ENCODE results near the gene CCDC146. TPM values are rescaled to one million over a fixed set of nuclear protein-coding genes. Genes with fewer than 3 reads are reported as not detected.

The CCDC146 gene
- total and polyA plus RNA-seq, 2 of the 8 experiments (the other 6 are each of a cell fraction or from before 2014, with no cell fraction given), result 0.88 to 2.4 TPM

DNA sequence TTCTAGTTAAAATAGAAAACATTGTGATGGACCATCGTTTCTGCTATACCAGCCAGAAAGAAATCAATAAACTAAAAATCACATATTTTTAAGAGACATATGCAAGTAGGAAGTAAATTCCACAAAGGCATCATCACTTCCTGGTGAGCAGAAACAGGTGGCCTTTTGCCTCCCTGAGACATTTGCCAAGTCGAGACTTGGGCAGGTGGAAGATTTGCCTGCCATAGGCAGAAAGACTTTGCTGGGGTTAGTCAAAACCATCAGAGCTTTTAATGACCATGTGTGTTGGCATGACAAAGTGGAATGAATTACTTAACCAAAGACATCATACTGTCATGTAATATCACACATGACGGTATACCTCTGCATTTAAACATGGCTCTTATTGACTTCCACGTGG, 143.3 kb downstream of the CCDC146 start (continued):
- TF ChIP-seq, protein P1, sequence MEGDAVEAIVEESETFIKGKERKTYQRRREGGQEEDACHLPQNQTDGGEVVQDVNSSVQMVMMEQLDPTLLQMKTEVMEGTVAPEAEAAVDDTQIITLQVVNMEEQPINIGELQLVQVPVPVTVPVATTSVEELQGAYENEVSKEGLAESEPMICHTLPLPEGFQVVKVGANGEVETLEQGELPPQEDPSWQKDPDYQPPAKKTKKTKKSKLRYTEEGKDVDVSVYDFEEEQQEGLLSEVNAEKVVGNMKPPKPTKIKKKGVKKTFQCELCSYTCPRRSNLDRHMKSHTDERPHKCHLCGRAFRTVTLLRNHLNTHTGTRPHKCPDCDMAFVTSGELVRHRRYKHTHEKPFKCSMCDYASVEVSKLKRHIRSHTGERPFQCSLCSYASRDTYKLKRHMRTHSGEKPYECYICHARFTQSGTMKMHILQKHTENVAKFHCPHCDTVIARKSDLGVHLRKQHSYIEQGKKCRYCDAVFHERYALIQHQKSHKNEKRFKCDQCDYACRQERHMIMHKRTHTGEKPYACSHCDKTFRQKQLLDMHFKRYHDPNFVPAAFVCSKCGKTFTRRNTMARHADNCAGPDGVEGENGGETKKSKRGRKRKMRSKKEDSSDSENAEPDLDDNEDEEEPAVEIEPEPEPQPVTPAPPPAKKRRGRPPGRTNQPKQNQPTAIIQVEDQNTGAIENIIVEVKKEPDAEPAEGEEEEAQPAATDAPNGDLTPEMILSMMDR (IDR thresholded peaks at IDR 0.05; ENCODE audit: control extremely low read depth in 1 of 3, insufficient read depth in 1 of 3, low read depth in 1 of 3, low read length in 3 of 3), result no peak

Data from H1 (cell line).